NCI-H82 (cell line): ENCODE data around the gene CMTM8.

ENCODE experiments used
- DNase-seq: peaks from one replicate; lab custom pipeline; 2025; lab: John Stamatoyannopoulos, UW

Gene CMTM8

GRCh38 chr3:32280262-32280910 is 41.9 kb downstream of the CMTM8 start:
- no peak for DNase-seq

GRCh38 chr3:32281570-32282106 is 43.2 kb downstream of the CMTM8 start:
- no peak for DNase-seq

DNA sequence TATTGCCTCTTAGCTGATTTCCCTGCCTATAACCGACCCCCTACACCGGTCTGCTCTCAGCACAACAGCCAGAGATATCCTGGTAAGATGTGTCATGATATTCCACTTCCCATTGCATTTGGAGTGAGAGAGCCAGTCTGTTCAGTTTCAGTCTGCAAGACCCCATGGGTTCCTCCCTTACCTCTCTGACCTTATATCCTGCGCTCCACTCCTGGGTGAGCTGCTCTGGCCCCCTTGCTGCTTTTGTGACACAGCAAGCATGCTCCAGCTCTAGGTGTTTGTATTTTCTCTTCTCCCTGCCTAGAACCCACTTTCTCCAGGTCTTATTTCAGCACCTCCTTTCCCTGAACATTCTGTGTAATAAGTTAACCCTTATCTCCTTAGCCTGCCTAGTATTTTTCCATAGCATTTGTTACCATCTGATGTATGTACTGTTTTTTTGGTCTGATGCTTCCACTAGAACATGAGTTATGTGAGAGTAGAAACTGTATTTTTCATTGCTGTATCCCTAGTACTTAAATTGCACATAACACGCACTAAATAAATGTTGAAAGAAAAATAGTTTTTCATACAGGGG is 44.2 kb downstream of the CMTM8 start:
- DNase-seq, result no peak

- no peak for DNase-seq
These were observed 44.8 kb downstream of the CMTM8 start for GRCh38 chr3:32283304-32283703.

GRCh38 chr3:32284443-32285212 is 46.1 kb downstream of the CMTM8 start:
- DNase-seq, result no peak

GRCh38 chr3:32285891-32286290 is 47.4 kb downstream of the CMTM8 start:
- DNase-seq, result no peak

GRCh38 chr3:32288819-32289218 is 50.3 kb downstream of the CMTM8 start:
- no peak for DNase-seq

DNA sequence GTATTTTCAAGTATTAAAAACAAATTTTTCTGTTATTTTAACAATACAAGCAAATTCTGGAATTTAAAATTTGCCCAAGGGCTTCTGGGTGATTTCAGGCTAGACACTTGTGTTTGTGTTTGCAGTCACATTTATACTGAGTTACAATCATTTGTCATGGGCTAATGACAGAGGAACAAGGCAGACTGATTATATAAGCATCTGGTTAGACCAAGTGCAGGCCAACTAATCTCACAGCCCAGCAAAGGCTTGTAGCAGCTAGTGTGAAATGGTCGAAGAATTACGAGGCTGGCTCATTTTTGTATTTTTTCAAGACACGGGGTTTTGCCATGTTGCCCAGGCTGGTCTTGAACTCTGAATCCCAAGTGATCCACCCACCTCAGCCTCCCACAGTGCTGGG is 52.1 kb downstream of the CMTM8 start:
- DNase-seq, result no peak

GRCh38 chr3:32292085-32292796 is 53.8 kb downstream of the CMTM8 start:
- no peak for DNase-seq

DNA sequence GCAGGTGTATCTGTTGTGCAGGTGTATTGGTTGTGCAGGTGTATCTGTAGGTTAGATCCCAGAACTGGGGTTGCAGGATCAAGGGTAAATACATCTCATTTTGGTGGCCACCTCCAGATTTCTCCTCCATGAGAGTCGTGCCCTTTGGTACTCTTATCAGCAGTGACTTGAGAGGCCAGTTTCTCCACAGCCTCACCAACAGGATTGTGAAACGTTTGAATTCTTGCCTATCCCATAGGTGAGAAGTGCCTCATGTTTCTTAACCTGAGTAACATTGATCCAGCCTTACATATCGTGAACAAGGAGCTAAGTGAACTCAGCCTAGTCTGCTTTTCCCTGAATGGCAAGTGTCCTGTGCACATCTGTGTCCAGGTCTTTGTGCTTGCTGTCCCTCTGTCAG is 55.4 kb downstream of the CMTM8 start:
- no peak for DNase-seq

DNA sequence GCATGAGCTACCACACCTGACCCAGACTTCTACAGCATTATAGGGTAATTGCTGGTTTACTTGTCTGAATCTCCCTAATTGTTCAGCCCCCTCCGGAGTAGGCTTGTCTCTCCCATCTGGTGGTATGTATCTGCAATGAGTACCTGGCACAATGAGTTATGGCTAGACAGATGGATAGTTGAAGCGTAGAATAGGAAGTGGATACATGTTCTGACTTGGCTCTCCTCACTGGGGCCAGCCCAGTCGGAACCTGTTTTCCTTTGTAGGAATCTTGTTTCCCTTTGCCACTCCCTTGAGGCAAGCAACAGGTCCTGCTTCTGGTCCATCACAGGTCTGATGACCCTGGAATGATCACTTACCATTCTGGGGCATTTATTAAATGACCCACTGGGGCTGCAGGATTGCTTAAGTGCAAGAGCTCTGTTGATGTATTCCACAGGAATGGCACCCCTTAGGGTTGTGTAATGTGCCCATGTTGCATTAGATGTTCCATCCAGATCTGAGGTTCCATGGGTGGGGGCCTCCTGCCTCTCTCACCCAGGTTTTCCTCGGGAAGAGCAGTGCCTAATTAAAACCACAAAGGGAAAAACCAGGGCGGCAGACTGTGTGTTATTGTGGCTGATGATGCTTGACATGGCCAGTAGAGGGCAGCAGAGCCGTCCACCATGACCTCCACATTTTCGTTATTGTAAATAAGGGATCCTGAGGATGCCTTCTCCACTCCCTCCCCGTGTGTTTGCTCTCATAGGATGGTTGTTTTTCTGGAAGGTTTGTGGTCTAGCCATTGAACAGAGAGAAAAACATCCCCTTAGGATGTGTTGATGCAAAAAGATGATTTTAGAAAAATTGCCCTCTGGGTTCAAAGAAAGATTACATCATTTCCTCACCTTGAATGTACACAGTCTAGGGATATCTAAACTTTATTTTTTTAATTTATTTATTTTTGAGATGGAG is 58.0 kb downstream of the CMTM8 start:
- peak; percentile 74 for DNase-seq

GRCh38 chr3:32297366-32297765 is 58.9 kb downstream of the CMTM8 start:
- no peak for DNase-seq

GRCh38 chr3:32301426-32301825 is 62.9 kb downstream of the CMTM8 start:
- DNase-seq, result no peak

GRCh38 chr3:32302601-32303398 is 64.3 kb downstream of the CMTM8 start:
- no peak for DNase-seq

GRCh38 chr3:32303399-32303747 is 64.9 kb downstream of the CMTM8 start:
- no peak for DNase-seq

- no peak for DNase-seq
These were observed 65.7 kb downstream of the CMTM8 start for GRCh38 chr3:32303977-32304881.

DNA sequence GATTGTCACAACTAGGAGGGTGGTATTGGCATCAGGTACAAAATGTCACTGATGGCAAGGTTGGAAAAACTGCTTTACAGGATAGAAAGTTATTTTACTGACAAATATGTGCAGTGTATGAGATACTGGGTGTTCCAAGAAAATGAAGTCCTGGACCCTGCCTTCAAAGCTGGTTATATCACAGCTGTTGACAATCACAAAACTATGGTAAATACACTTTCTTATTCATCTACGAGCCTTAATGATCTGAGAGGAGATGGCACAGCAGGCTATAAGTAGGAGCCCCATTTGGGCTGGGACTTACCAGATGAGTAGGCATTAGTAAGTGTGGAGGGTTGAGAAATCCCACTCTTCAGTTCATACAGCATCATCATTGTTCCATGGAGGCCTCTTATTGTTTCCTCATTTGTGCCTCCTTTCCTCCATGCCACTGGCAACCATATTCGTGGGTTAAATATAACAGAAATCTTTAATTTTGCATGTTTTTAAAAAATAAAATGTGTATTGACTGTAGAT is 66.9 kb downstream of the CMTM8 start:
- no peak for DNase-seq

DNA sequence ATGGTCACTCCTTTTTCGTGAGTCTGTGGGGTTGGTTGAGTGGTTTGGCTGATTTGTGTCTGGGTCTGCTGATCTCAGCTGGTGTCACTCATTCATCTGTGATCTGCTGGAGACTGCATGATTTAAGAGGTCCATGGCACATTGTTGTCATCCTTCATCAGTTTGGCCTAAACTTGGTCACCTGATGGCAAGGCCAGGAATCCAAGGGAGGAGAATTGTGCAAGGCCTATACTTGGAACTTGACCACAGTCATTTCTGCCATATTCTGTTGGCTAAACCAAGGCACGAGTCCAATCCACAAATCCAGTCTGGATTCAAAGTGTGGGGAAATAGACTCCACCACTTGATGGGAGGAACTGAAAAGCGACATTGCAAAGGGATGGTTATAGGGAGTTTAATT is 67.6 kb downstream of the CMTM8 start:
- DNase-seq, result no peak

DNA sequence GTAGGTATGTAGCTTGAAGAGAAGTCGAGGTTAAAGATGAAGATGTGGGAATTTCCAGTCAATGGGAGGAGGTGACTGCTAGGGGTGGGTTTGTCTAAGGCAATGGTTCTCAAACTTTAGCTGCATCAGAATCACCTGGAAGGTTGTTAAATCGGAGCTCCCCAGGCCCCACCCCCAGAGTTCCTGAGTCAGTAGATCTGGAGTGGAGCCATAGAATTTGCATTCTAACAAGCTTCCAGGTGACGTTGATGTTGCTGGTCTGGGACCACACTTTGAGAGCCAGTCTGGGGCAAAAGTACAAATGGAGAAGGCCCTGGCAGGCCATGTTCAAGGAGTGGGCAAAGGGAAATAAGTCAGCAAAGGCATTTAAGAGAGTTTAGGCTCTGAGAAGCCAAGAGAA is 69.1 kb downstream of the CMTM8 start:
- no peak for DNase-seq
